ENCODE measurements around the gene RPRD1B. TPM values are rescaled to one million over a fixed set of nuclear protein-coding genes. Genes with fewer than 3 reads are reported as not detected.

RPRD1B gene
- total RNA-seq, 1 experiment from 2014 or later = 43.6 TPM

GRCh38 chr20:38083338-38084048, 49.9 kb downstream of the RPRD1B start:
- POLR2A ChIA-PET (ENCODE audit: unreplicated experiment) = no interaction called here
- H3F3A ChIP-seq (ENCODE audit: low read length, unreplicated experiment) = no peaks in the 10 kb centered on the region
- H3K4me2 ChIP-seq (ENCODE audit: low read length) = no peak overlapping the region
- TF ChIP-seq EZH2phosphoT487 (IDR thresholded peaks at IDR 0.05; ENCODE audit: borderline replicate concordance, low read length) = no peak
- TF ChIP-seq EZH2 (IDR thresholded peaks at IDR 0.05; ENCODE audit: low read length, unreplicated experiment) = no peak
- TF ChIP-seq CTCF (conservative IDR thresholded peaks at IDR 0.05; ENCODE audit: low read depth, low read length) = no peak
- DNase-seq = no peak
- intact Hi-C loops (cut with micrococcal nuclease) = no loop called here
- no peak overlapping the region for H3K27ac ChIP-seq (ENCODE audit: low read length)
- peaks cover 3% of the 10 kb centered on the region; the same call in 1 of the 2 replicates for H4K20me1 ChIP-seq (ENCODE audit: low read length)
- H3K9me3 ChIP-seq (ENCODE audit: low read length) = no peaks in the 10 kb centered on the region
- ATAC-seq = no peak
- H3K9me2 ChIP-seq (replicated peaks; ENCODE audit: low read length) = no peaks in the 10 kb centered on the region
- no peaks in the 10 kb centered on the region for H3K4me1 ChIP-seq (ENCODE audit: insufficient read depth, low read length)
- peaks cover 68% of the 10 kb centered on the region for H3K36me3 ChIP-seq (ENCODE audit: low read depth, low read length)
- CTCF ChIA-PET = interaction anchor here (0.6 kb wide), 2 partner anchors 27 to 91 kb away, joined by 3 to 4 read pairs; no protein-coding TSS in a partner anchor
- no peak overlapping the region for H3K9ac ChIP-seq (ENCODE audit: low read length)
- H2AFZ ChIP-seq (ENCODE audit: low read length) = no peak overlapping the region
- H3K4me3 ChIP-seq (ENCODE audit: low read length) = no peak overlapping the region
- no peaks in the 10 kb centered on the region for H3K27me3 ChIP-seq (ENCODE audit: low read length)
- BruUV-seq (replicated peaks) = no TSS peak
- peaks cover 49% of the 10 kb centered on the region for H3K79me2 ChIP-seq (ENCODE audit: low read length)

- DNase-seq = no peak
Measured at GRCh38 chr20:38084425-38084951, 50.9 kb downstream of the RPRD1B start.

GRCh38 chr20:38085026-38085425, 51.5 kb downstream of the RPRD1B start:
- peaks cover 34% of the 10 kb centered on the region for H3K79me2 ChIP-seq (ENCODE audit: low read length)
- POLR2A ChIA-PET (ENCODE audit: unreplicated experiment) = interaction anchor here (0.6 kb wide), 1 partner anchor 10 kb away, joined by 3 read pairs; no protein-coding TSS in a partner anchor

More at GRCh38 chr20:38084425-38084951, 50.9 kb downstream of the RPRD1B start:
- Histone ChIP-seq H3K9me2 (replicated peaks; ENCODE audit: low read length) (no peaks in the 10 kb centered on the region), H3K79me2 (ENCODE audit: low read length) (peaks cover 39% of the 10 kb centered on the region), H3F3A (ENCODE audit: low read length, unreplicated experiment) (no peaks in the 10 kb centered on the region), H3K4me1 (ENCODE audit: insufficient read depth, low read length) (no peaks in the 10 kb centered on the region), H3K27me3 (ENCODE audit: low read length) (no peaks in the 10 kb centered on the region), H4K20me1 (ENCODE audit: low read length) (peaks cover 3% of the 10 kb centered on the region; the same call in 1 of the 2 replicates), H3K36me3 (ENCODE audit: low read depth, low read length) (peaks cover 67% of the 10 kb centered on the region), H3K27ac (ENCODE audit: low read length) (no peak overlapping the region), H3K9ac (ENCODE audit: low read length) (no peak overlapping the region), H3K4me2 (ENCODE audit: low read length) (no peak overlapping the region), H3K4me3 (ENCODE audit: low read length) (no peak overlapping the region), H3K9me3 (ENCODE audit: low read length) (no peaks in the 10 kb centered on the region), H2AFZ (ENCODE audit: low read length) (no peak overlapping the region)
- intact Hi-C loops (cut with micrococcal nuclease) = no loop called here
- POLR2A ChIA-PET (ENCODE audit: unreplicated experiment) = interaction anchor here (0.6 kb wide), 1 partner anchor 10 kb away, joined by 3 read pairs; no protein-coding TSS in a partner anchor
- TF ChIP-seq EZH2 (IDR thresholded peaks at IDR 0.05; ENCODE audit: low read length, unreplicated experiment) = no peak
- no peak for TF ChIP-seq EZH2phosphoT487 (IDR thresholded peaks at IDR 0.05; ENCODE audit: borderline replicate concordance, low read length)
- no peak for ATAC-seq
- BruUV-seq (replicated peaks) = no TSS peak
- CTCF ChIA-PET = no interaction called here

More at GRCh38 chr20:38085026-38085425, 51.5 kb downstream of the RPRD1B start:
- DNase-seq (no peak), ATAC-seq (no peak)
- H4K20me1 ChIP-seq (ENCODE audit: low read length) = peaks cover 3% of the 10 kb centered on the region; the same call in 1 of the 2 replicates
- no peak overlapping the region for H3K9ac ChIP-seq (ENCODE audit: low read length)
- H3K9me3 ChIP-seq (ENCODE audit: low read length) = no peaks in the 10 kb centered on the region
- intact Hi-C loops (cut with micrococcal nuclease) = no loop called here
- no peaks in the 10 kb centered on the region for H3K27me3 ChIP-seq (ENCODE audit: low read length)
- CTCF ChIA-PET = interaction anchor here (0.7 kb wide), 1 partner anchor 70 kb away, joined by 4 read pairs; no protein-coding TSS in a partner anchor
- BruUV-seq (replicated peaks) = no TSS peak
- H3K4me1 ChIP-seq (ENCODE audit: insufficient read depth, low read length) = no peaks in the 10 kb centered on the region
- H3K4me3 ChIP-seq (ENCODE audit: low read length) = no peak overlapping the region
- H3K4me2 ChIP-seq (ENCODE audit: low read length) = no peak overlapping the region
- H3K9me2 ChIP-seq (replicated peaks; ENCODE audit: low read length) = no peaks in the 10 kb centered on the region
- peaks cover 69% of the 10 kb centered on the region for H3K36me3 ChIP-seq (ENCODE audit: low read depth, low read length)
- TF ChIP-seq CTCF (conservative IDR thresholded peaks at IDR 0.05; ENCODE audit: low read depth, low read length) = no peak
- TF ChIP-seq EZH2 (IDR thresholded peaks at IDR 0.05; ENCODE audit: low read length, unreplicated experiment) = no peak
- TF ChIP-seq EZH2phosphoT487 (IDR thresholded peaks at IDR 0.05; ENCODE audit: borderline replicate concordance, low read length) = no peak
- H3K27ac ChIP-seq (ENCODE audit: low read length) = no peak overlapping the region
- no peaks in the 10 kb centered on the region for H3F3A ChIP-seq (ENCODE audit: low read length, unreplicated experiment)
- H2AFZ ChIP-seq (ENCODE audit: low read length) = no peak overlapping the region
